ENCODE data around the gene NENF.

The NENF gene

DNA sequence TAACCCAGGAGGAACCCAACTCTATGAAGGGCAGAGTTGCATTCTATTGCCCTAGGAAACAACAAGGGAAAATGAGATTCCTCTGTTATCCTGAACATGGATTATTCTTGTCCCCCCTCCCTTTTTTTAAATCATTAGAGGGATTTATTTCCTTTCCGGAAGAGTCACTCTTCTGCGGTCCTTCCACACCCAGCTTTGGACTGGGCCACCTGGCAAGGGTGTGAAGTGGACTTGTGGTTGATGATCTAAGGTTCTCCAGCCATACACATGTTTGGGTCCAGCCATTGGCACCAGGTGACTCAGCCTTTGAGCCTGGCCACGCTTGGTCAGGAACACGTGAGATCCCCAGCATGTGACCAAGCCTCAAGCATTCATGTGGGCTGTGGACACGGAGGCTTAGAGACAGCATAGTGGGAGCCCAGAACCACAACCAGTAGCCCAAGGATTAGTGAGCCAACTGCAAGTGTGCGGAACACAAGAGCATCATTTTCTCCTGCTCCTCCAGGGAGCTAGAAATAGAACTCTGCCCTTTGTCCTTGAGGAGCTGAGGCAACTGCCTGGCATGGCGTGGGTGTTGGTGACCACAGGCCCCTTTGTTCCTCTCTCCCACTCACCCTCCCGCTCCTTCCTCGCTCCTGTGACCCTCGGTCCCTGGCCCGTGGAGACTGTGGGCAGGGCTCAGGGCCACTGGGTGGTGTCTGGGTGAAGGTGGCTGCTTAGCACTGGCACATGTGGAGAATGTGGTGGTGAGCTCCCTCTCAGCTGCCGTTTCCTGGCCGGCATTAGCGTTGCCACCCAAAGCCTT, 50.1 kb downstream of the NENF start:
- DNase-seq = peak; percentile 83

DNA sequence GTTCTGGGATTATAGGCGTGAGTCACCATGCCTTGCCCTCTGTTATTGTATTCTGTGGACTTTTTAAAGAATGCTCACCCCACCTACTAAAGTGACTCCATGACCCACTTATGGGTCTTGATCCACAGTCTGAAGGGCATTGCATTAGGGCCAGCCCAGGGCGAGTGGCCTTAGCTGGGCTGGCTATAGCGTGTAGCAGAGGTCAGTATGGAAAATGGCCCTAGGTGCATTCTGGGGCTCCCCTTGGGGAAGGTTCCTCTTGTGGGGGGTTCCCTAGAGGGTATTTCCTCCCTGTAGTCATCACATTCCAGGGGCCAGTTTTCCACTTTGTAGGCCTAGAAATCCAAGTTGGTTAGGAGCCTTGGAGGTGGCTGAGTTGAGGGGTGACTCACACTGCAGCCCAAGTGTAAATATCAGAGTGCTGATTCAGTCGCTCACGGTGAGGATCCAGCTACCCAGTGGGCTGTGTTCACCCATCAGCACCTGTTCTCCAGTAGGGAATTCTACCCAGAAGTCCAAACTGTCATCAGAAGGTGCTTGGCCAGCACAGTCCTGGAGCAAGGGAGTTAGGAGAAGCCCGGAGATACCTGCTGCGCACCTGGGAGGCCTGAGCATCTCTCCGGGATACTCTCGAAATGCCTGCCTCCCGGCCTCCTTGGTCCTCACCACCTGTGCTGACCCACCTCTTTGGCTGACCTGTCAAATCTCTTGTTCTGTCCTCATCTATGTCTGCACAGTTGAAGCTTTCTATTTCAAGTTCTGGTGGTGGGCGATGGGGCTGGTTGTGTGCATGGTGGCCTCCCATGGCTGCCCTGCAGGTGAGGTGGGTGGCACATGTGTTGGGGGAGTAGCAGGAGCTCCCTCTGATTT, 52.2 kb downstream of the NENF start:
- peak; percentile 45 for DNase-seq

DNA sequence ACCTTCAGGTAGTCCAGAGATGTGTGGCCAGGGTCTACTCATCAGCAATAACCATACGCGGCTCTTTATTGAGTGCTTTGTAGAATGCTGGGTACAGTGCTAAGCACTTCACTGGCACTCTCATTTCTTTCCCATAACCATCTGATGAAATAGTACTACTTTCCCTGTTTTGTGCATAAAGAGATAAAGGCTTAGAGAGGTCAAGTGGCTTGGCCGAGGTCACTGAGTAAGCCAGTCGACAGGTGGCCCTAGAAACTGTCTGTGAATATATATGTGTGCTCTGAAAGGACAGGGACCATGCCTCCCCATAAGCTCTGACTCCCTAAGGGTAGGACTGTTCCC, 52.8 kb downstream of the NENF start:
- DNase-seq = no peak

DNA sequence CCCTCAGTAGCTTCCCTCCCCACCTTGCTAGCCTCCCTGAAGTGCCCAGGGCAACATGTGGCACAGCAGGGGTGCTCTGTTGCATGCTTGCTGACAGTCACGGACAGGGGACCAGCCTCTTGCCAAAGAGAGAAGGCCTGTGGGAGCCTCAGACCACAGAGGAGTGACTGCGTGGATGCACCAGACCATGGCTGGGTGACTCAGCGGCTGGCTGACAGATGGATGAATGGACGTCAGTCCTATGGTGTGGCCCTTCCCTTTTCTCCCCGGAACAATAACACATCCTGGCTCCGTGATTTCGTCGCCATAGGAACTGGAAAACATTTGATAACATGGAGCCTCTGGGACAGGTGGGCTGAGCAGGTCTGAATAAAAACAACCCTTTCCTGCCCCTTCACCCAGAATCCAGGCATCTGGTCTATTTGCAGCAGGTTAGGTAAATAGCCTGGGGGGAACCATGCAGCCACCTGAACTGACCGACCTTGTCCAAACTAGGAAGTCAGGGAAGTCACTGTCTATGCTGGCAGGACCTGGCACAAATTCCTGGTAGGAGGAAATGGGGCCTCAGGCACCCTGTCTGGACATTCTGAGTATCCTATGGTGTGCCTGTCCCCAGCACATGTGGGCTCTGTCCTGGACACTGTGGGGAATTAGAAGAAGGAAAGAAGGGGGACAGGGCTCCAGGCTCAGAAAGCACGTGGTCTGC, 53.3 kb downstream of the NENF start:
- DNase-seq = peak; percentile 97

DNA sequence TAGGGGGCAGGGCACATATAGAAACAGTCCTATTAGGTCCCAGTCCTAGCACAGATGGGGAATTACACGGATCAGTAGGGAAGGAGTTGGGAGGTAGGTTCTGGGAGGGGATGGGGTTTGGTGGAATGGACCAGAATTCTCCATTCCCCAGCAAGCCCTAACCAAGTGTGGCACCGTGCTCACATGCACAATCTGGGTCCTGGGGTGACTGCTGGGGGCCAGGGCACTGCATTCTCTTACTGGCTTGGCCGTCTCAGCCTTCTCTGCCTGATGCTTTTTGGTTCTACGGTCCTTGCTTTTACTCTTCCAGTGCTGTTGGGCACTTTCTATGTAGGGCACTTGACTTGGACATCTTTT, 53.9 kb downstream of the NENF start:
- DNase-seq = no peak

DNA sequence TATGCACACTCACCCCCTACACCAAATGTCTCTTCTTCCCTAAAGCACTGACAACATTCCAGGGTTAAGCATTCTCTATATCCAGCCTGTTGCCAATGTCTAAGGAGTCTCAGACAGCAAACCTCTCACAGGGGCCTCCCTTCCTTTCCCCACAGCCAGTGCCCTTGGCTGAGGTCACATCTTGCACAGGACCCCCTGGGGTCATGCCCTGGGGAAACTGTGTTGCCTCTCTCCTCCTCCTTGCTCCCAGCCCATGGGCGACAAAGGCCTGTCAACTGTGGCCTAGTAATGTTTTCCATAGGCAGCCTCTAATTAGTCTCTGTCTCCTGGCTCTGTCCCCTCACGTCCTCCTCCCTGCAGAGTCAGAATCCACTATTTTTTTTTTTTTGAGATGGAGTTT, 54.6 kb downstream of the NENF start:
- no peak for DNase-seq

DNA sequence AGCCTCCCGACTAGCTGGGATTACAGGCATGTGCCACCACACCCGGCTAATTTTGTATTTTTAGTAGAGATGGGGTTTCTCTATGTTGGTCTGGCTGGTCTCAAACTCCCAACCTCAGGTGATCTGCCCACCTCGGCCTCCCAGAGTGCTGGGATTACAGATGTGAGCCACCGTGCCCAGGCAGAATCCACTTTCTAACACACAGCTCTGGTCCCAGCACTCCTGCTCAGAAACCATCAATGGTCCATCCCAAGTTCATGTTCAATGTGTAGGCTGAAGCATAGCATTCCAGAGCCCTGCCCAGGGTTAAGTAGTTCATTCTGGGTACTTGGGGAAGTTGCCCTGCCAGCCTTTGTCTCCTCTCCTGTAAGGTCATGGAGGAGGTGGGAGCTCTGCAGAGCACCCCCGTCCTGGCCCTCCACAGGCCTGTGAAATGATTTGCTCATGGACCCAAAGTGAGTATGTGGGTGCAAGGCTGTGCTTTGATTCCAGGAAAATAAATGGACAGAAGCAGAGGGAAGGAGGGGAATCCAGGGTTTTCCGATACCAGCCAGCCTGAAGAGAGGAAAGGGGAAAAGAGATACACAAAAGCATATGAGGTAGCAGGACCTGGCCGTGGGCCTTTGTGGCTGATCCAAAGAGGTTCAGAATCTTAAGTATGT, 55.2 kb downstream of the NENF start:
- no peak for DNase-seq

DNA sequence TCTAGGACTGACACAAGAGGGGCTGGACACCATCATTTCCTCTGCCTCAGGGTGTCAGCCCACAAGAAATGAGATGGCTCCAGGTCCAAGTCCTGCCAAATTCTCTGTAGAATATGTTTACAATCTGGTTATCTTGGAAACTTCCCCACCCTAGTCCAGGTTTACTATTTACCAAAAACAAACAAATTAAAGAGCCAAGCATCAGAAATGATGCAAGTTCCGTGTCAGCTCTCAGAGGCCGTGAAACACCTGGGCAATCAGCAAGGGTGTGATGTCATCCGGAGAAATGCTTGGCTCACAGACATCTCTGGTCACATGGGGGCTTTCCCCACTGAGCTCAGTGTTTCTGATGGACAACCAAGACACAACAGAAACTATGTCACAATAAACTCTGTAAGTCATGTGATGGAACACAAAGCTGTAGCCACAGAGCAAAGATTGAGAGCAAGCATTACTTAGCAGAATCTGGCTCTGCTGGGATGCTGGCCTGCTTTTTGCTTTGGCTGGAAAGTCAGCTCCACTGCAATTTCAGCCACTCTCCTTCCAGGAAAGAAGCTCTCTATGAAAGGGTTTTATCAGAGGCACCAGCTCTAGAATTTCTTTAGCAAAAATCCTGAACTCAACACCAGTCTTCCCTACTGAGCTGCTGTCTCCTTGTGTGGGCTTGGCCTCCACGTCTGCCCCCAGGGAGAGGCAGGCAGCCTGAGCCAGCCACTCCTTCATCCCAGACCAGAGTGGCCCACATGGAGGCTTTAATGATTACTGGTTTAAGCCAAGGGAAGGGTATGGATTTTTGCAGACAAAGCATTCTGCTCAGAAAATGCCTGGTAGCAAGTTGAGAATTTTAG, 55.9 kb downstream of the NENF start:
- peak; percentile 96 for DNase-seq

DNA sequence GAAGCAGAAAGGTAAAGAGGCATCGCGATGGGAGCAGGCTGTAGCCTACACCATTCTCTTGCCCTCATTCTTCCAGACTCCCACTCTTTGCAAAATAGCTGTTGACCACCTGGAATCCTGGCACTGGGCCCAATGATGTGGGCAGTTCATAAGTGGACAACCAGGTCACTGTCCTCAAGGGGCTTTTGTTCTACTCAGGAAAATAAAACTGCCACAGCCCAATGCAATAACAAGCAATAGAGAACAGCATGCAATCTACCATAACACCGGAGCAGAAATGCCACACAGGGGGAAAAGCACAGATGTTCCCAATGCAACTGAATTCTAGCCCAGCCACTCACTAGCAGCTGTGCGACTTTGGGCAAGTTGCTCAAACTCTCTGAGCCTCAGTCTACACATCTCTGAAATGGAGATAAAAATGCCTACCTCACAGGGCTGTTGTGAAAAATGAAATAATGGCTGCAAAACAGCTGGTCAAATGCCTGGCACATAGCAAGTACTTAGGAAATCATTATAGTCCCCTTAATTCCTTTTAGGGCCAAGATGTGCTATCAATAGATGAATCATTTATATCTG, 56.7 kb downstream of the NENF start:
- DNase-seq = no peak

DNA sequence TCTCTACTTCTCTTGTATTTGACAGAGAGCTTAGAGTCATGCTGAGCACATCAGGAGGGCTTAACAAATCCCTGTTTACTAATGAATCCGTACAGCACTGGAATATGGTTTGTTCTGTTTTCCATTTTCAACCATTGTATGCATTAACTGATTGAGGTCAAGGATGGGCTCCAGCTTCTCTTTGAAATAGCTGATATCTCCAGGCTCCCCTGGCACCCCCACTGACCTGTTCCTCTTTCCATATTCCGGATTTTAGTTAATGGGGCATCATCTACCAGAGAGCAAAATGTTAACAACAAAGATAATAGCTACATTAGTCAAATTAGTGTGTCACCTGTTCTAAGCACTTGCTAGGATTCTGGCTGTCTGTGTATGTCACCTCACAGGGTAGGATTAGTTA, 57.6 kb downstream of the NENF start:
- no peak for DNase-seq

DNA sequence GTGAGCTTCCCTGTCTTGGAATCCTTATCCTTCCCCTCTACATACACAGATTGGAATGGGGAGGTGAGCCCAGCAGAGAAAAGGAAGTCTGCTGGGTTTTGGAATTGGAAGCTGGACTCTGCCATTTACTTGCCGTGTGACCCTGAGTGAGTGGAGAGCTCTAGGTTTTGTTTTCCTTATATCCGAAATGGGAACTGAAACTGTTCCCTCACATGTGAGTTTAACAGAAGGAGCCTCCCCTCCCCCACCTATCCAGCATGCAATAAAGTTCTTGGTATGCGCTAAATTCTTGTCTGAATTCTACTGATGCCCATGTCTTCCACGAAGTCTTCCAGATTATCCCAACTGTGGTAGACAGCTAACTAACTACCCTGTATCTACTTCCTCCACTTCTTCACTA, 58.7 kb downstream of the NENF start:
- peak; percentile 97 for DNase-seq
